ENCODE measurements around the gene LYST. TPM values are rescaled to one million over a fixed set of nuclear protein-coding genes. Genes with fewer than 3 reads are reported as not detected.

Gene LYST
- total and polyA plus RNA-seq, 7 donors = 6.6 to 53.2 (median 21.9) TPM

DNA sequence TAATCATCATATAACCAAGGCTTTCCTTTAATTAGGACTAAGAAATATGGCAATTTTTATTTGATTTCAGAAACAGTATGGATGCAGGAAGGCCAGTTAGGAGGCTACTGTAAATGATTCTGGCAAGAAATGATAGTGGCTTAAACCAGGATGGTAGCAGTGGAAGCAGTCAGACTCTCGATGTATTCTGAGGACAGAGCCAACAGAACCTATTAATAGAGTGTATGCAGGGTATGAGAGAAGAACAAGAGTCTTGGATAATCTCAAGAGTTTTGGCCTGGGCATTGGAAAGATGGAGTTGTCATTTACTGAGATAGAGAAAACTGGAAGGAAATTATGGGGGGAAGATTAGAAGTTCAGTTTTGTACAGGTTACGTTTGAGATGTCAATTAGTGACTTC is 143.8 kb downstream of the LYST start:
- H3K27me3 ChIP-seq = no peaks in the 10 kb centered on the region
- no peak for TF ChIP-seq EP300 (IDR thresholded peaks at IDR 0.05)
- no peak for TF ChIP-seq POLR2AphosphoS5 (IDR thresholded peaks at IDR 0.05)
- TF ChIP-seq, protein P1, sequence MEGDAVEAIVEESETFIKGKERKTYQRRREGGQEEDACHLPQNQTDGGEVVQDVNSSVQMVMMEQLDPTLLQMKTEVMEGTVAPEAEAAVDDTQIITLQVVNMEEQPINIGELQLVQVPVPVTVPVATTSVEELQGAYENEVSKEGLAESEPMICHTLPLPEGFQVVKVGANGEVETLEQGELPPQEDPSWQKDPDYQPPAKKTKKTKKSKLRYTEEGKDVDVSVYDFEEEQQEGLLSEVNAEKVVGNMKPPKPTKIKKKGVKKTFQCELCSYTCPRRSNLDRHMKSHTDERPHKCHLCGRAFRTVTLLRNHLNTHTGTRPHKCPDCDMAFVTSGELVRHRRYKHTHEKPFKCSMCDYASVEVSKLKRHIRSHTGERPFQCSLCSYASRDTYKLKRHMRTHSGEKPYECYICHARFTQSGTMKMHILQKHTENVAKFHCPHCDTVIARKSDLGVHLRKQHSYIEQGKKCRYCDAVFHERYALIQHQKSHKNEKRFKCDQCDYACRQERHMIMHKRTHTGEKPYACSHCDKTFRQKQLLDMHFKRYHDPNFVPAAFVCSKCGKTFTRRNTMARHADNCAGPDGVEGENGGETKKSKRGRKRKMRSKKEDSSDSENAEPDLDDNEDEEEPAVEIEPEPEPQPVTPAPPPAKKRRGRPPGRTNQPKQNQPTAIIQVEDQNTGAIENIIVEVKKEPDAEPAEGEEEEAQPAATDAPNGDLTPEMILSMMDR (IDR thresholded peaks at IDR 0.05) = no peak
- TF ChIP-seq POLR2A (IDR thresholded peaks at IDR 0.05) = no peak
- no peak for DNase-seq
- H3K4me1 ChIP-seq = no peaks in the 10 kb centered on the region
- intact Hi-C loops (cut with DNase I) = loop anchor here (10.0 kb wide), 1 partner anchor 208 kb away; no protein-coding TSS in a partner anchor
- no peak overlapping the region for H3K27ac ChIP-seq
- peaks cover 0 to 78% (median 22%) of the 10 kb centered on the region in 4 donors for H3K36me3 ChIP-seq
- H3K4me3 ChIP-seq = no peak overlapping the region
- H3K9me3 ChIP-seq = no peaks in the 10 kb centered on the region
- 96 to 97% methylated on average over 2 of the region's 2 CpGs for WGBS, 2 donors

DNA sequence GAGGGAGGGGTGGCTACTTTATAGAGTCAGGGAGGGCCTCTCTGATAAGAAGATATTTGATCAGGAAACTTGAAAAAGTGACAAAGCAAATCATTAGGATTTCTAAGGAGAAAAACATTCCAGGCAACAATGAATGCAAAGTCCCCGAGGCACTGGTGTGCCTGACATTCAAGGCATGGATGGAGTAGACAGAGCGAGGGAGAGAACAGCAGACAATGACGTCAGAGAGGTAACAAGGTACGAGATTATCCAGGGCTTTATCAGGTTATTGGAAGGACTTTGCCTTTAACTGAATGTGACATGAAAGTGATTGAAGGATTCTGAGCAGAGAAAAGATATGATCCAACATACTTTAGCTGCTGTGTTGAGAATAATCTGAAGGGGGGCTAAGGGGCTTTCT is 144.7 kb downstream of the LYST start:
- H3K27me3 ChIP-seq = no peaks in the 10 kb centered on the region
- peaks cover 0 to 83% (median 22%) of the 10 kb centered on the region in 4 donors for H3K36me3 ChIP-seq
- H3K4me3 ChIP-seq = no peak overlapping the region
- no peaks in the 10 kb centered on the region for H3K4me1 ChIP-seq
- intact Hi-C loops (cut with DNase I) = loop anchor here (10.0 kb wide), 1 partner anchor 207 kb away; no protein-coding TSS in a partner anchor
- no peaks in the 10 kb centered on the region for H3K9me3 ChIP-seq
- no peak for DNase-seq
- H3K27ac ChIP-seq = no peak overlapping the region
- TF ChIP-seq, protein P1 (IDR thresholded peaks at IDR 0.05) = no peak
- TF ChIP-seq POLR2A (IDR thresholded peaks at IDR 0.05) (no peak), EP300 (IDR thresholded peaks at IDR 0.05) (no peak), POLR2AphosphoS5 (IDR thresholded peaks at IDR 0.05) (no peak)
- WGBS, 2 donors = 42 to 90% methylated on average over 4 of the region's 4 CpGs

DNA sequence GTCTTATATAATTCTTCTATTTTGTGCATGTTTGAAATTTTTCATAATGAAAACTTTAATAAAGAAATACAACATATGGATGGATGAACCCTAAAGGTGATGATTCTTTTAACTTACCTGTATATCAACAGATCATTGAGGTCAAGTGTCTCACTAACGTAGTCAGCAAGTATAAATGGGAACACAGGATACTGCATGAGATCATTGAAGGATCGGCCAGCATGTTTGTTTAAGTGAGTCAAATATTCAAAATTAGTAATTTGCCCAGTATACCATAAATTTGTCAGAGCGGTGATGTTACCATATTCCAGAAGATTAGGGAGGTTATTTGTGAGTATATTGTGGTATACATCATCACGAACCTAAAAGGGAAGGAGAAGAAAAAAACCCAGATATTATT is 146.2 kb downstream of the LYST start:
- Histone ChIP-seq H3K4me1 (no peaks in the 10 kb centered on the region), H3K9me3 (no peaks in the 10 kb centered on the region), H3K36me3 (peaks cover 0 to 88% (median 23%) of the 10 kb centered on the region in 4 donors), H3K4me3 (no peak overlapping the region), H3K27ac (no peak overlapping the region), H3K27me3 (no peaks in the 10 kb centered on the region)
- 92 to 94% methylated on average over 4 of the region's 4 CpGs for WGBS, 2 donors
- intact Hi-C loops (cut with DNase I) = loop anchor here (10.0 kb wide), 1 partner anchor 206 kb away; no protein-coding TSS in a partner anchor
- TF ChIP-seq POLR2A (IDR thresholded peaks at IDR 0.05) (no peak), POLR2AphosphoS5 (IDR thresholded peaks at IDR 0.05) (no peak), EP300 (IDR thresholded peaks at IDR 0.05) (no peak)
- TF ChIP-seq, protein P1 (IDR thresholded peaks at IDR 0.05) = no peak
- DNase-seq = no peak

DNA sequence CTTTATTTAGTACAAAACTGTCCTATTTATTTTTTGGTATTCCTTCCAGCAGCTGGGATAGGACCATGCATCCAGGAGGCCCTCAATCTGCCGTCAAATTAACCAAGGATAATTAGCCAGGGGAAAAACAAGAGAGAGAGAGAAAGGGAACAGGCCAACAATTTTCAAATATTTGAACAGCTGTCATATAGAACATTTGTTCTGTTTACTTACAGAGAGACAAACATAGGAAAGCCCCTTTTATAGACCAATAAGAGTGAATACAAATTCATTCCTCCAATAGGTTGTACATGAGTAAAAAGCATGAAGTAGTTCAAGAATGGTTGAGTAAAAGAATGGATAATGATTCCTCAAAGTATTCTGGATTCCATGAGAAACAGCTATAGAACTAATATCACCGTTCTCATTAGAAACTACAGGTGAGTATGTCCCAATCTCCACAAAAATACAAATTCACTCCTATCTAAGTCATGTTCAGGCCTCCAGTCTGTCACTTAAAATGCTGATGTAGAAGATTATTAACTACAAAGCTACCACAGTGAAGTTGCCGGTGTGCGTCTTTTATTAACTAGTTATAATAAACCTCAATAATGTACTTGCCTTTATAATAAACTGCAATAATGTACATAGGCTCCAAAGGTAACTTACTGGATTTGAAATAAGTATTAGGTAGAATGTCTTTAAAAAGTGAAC is 152.4 kb downstream of the LYST start:
- 17 to 68% methylated on average over 4 of the region's 4 CpGs for WGBS, 2 donors
- no peak for TF ChIP-seq POLR2A (IDR thresholded peaks at IDR 0.05)
- H3K27ac ChIP-seq = no peak overlapping the region
- no peak overlapping the region for H3K4me3 ChIP-seq
- DNase-seq = no peak
- H3K36me3 ChIP-seq = peaks cover 0 to 89% (median 9%) of the 10 kb centered on the region in 4 donors
- intact Hi-C loops (cut with DNase I) = no loop called here
- no peaks in the 10 kb centered on the region for H3K9me3 ChIP-seq
- no peaks in the 10 kb centered on the region for H3K27me3 ChIP-seq
- H3K4me1 ChIP-seq = no peaks in the 10 kb centered on the region

DNA sequence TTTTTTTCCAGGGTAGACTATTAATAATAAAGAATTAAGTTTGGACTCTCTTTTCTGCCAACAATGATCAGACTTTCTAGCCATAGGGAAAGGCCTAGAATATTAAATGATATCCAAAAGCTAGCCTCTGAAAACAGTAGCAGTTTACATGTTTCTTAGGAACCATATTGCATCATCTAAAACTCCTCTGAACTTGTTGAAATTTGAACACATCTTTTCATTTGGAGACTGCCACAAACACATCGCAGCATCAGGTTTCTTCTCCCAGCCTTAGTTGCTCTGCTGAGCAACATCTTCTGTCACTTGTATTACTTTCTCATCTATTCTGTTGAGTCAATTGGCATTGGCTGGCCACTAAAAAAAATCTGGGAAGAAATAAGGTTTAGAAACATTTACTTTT is 153.9 kb downstream of the LYST start:
- H3K27me3 ChIP-seq = no peaks in the 10 kb centered on the region
- intact Hi-C loops (cut with DNase I) = no loop called here
- 99% methylated on average over 1 of the region's 1 CpG for WGBS, 2 donors

More for the DNA sequence above, 153.9 kb downstream of the LYST start:
- no peak overlapping the region for H3K4me3 ChIP-seq
- H3K36me3 ChIP-seq = peaks cover 0 to 89% (median 17%) of the 10 kb centered on the region in 4 donors
- no peak overlapping the region for H3K27ac ChIP-seq
- TF ChIP-seq POLR2A (IDR thresholded peaks at IDR 0.05) (no peak), EP300 (IDR thresholded peaks at IDR 0.05) (no peak), POLR2AphosphoS5 (IDR thresholded peaks at IDR 0.05) (no peak)
- TF ChIP-seq, protein P1 (IDR thresholded peaks at IDR 0.05) = no peak
- no peak for DNase-seq
- no peaks in the 10 kb centered on the region for H3K9me3 ChIP-seq
- H3K4me1 ChIP-seq = no peaks in the 10 kb centered on the region

Measured in sigmoid colon (tissue), 7 donors.